ENCODE results near the gene TCF3. TPM values are rescaled to one million over a fixed set of nuclear protein-coding genes. Genes with fewer than 3 reads are reported as not detected.

The TCF3 gene
- total and polyA plus RNA-seq, 2 of the 8 experiments (the other 6 are each of a cell fraction or from before 2014, with no cell fraction given), result 241 to 348 TPM

DNA sequence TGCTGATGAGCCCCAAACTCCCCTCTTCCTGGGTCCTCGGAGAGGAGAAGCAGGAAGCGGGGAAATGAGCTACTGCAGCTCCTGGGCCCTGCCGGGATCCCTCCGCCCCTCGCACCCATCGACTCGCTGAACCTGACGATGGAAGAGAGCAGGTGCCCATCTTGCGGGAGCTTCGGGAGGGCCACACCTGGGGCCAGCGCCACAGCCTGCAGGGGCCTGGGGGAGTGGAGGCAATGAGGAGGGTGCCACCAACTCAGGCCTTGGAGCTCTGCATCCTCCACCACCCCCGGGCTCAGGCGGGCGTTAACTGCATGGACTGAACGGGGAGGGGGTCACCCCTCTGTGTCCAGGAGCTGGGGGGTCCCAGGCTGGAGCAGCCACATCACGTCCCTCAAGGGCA, 8.3 kb downstream of the TCF3 start:
- Histone ChIP-seq H3K9ac (replicated peaks in 1 of 4; ENCODE audit: extremely low read depth in 1 of 4, low read depth in 3 of 4, low read length in 3 of 4) (no peak overlapping the region), H2BK5ac (ENCODE audit: low read depth, low read length) (no peak overlapping the region), H3K27me3 (replicated peaks in 1 of 4; ENCODE audit: control insufficient read depth in 3 of 4, extremely low read depth in 1 of 4, insufficient read depth in 3 of 4, low read length in 3 of 4) (no peaks in the 10 kb centered on the region), H3K23me2 (ENCODE audit: low read depth, low read length) (no peaks in the 10 kb centered on the region), H2BK120ac (replicated peaks; ENCODE audit: low read depth, low read length) (no peak overlapping the region), H4K20me1 (replicated peaks in 1 of 2; ENCODE audit: control insufficient read depth in 1 of 2, insufficient read depth in 2 of 2, low read length in 2 of 2) (peaks cover 29 to 32% of the 10 kb centered on the region in 2 experiments), H3K18ac (ENCODE audit: extremely low read depth, low read length) (no peak overlapping the region), H3K27ac (ENCODE audit: low read depth, low read length) (no peak overlapping the region), H2AK5ac (ENCODE audit: low read depth, low read length) (no peak overlapping the region), H2AFZ (ENCODE audit: low read length) (no peak overlapping the region), H3K56ac (replicated peaks; ENCODE audit: insufficient read length, low read depth, low read length) (no peak overlapping the region), H3K79me1 (ENCODE audit: low read depth, low read length) (peaks cover 29% of the 10 kb centered on the region), H3K9me3 (ENCODE audit: insufficient read depth in 2 of 2, low read depth in 1 of 2, low read length in 1 of 2) (no peaks in the 10 kb centered on the region), H3K4me3 (ENCODE audit: extremely low read depth in 1 of 4, insufficient read depth in 2 of 4, low read depth in 3 of 4, low read length in 4 of 4) (no peak overlapping the region), H3K14ac (ENCODE audit: insufficient read length) (no peak overlapping the region), H3K4me2 (ENCODE audit: insufficient read depth in 1 of 2, low read depth in 2 of 2, low read length in 2 of 2) (no peak overlapping the region), H3K36me3 (ENCODE audit: control insufficient read depth in 2 of 4, insufficient read depth in 4 of 4, low read length in 3 of 4) (peaks cover 18 to 86% (median 58%) of the 10 kb centered on the region in 4 experiments), H4K91ac (replicated peaks; ENCODE audit: insufficient read length, low read length) (no peak overlapping the region), H2BK15ac (ENCODE audit: low read length) (no peak overlapping the region), H3K79me2 (ENCODE audit: control insufficient read depth in 1 of 2, insufficient read depth in 2 of 2, low read length in 2 of 2) (peaks cover 0 to 77% of the 10 kb centered on the region in 2 experiments; a peak in 3 of 4 replicates), H2BK12ac (ENCODE audit: low read depth, low read length) (no peak overlapping the region), H4K5ac (ENCODE audit: insufficient read length, low read depth, low read length) (no peak overlapping the region), H4K8ac (ENCODE audit: extremely low read depth, insufficient read depth, low read length) (peak overlapping the region; percentile 60; the same call in 1 of the 2 replicates), H3K23ac (ENCODE audit: insufficient read length) (no peak overlapping the region), H3K4ac (replicated peaks; ENCODE audit: insufficient read length, low read depth, low read length) (no peak overlapping the region), H2BK20ac (ENCODE audit: low read length) (no peak overlapping the region), H3K4me1 (replicated peaks in 1 of 4; ENCODE audit: control insufficient read depth in 3 of 4, insufficient read depth in 4 of 4, low read length in 3 of 4) (peaks cover 0 to 14% (median 0%) of the 10 kb centered on the region in 4 experiments; a peak in 4 of 7 replicates)
- FAIRE-seq (no peak), DNase-seq (ENCODE audit: low read depth in 1 of 2, low spot score in 2 of 2) (no peak)
- CTCF ChIA-PET (ENCODE audit: partially characterized antibody), result interaction anchor here (1.0 to 1.8 kb wide), 3 partner anchors 12 to 124 kb away, joined by 3 to 6 read pairs (median 5); no protein-coding TSS in a partner anchor
- 95% methylated on average over 15 of the region's 16 CpGs; no CpG with 5 or more reads in 1 of the 2 experiments for WGBS, 2 experiments (ENCODE audit: extremely low coverage in 1 of 2, insufficient coverage in 1 of 2, insufficient read length in 1 of 2, insufficient replicate concordance in 2 of 2, low coverage in 1 of 2, low lambda C conversion rate in 2 of 2, missing lambda C conversion rate in 1 of 2)
- POLR2A ChIA-PET (ENCODE audit: partially characterized antibody), result interaction anchor here (0.6 to 5.8 kb wide), 10 partner anchors 9 to 215 kb away, joined by 3 to 25 read pairs (median 4); no protein-coding TSS in a partner anchor
- TF ChIP-seq GTF2F1 (IDR thresholded peaks at IDR 0.05; ENCODE audit: borderline replicate concordance, low read depth, low read length), result no peak
- no peak for TF ChIP-seq POLR2A (IDR thresholded peaks at IDR 0.05; ENCODE audit: control extremely low read depth in 1 of 2, low read depth in 2 of 2, low read length in 2 of 2)
- no peak for TF ChIP-seq HDAC2 (IDR thresholded peaks at IDR 0.05; ENCODE audit: borderline replicate concordance in 1 of 2, low read depth in 2 of 2, low read length in 2 of 2)
- TF ChIP-seq EP300 (IDR thresholded peaks at IDR 0.05; ENCODE audit: borderline replicate concordance in 1 of 2, low read depth in 2 of 2, low read length in 2 of 2), result no peak
- no peak for TF ChIP-seq CHD2 (IDR thresholded peaks at IDR 0.05; ENCODE audit: low read length)
- no peak for TF ChIP-seq CBX5 (IDR thresholded peaks at IDR 0.05; ENCODE audit: low read depth, low read length)
- TF ChIP-seq BCL11A (IDR thresholded peaks at IDR 0.05; ENCODE audit: low read depth in 2 of 2, low read length in 2 of 2), result no peak
- TF ChIP-seq CTBP2 (IDR thresholded peaks at IDR 0.05; ENCODE audit: borderline replicate concordance, insufficient read depth, insufficient read length, low read length), result no peak
- TF ChIP-seq, protein P1, sequence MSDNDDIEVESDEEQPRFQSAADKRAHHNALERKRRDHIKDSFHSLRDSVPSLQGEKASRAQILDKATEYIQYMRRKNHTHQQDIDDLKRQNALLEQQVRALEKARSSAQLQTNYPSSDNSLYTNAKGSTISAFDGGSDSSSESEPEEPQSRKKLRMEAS (IDR thresholded peaks at IDR 0.05), result no peak
- no peak for TF ChIP-seq NRF1 (IDR thresholded peaks at IDR 0.05; ENCODE audit: low read depth, low read length)

Data from H1 (cell line).